ENCODE results near the gene RHOF.

DNA sequence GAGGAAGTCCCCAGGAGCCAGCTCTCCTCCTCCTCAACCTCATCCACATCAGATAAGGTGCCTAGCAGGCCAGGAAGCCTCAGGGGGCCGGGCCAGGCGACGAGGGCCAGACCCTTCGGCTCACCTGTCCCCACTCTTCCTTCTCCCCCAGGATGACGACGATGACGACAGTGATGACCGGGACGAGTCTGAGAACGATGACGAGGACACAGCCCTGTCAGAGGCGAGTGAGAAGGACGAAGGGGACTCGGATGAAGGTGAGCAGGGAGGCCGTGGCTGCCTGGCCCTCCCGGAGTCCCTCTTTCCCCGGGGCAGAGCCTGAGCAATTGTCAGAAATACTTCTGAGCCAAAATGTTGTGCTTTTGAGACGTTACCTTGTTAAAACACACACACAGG, 24.2 kb upstream of the RHOF start:
- TF ChIP-seq CTCF (IDR thresholded peaks at IDR 0.05) (no peak), POLR2A (IDR thresholded peaks at IDR 0.05) (no peak), EP300 (IDR thresholded peaks at IDR 0.05) (no peak)
